CD4-positive, alpha-beta T cell treated with Interleukin-15 for 4 hours (primary cell): Measurements from ENCODE around the gene SLC24A5.

Source experiments
- DNase-seq: peaks from one replicate; pipeline ENCODE4 v3.0.0-alpha.2; 2020; ENCODE audit warnings: low spot score

Gene SLC24A5

GRCh38 chr15:48190932-48191573 lies 70.3 kb downstream of the SLC24A5 start:
- peak; percentile 6 for DNase-seq

- no peak for DNase-seq
Measured at GRCh38 chr15:48191574-48192225, 70.9 kb downstream of the SLC24A5 start, which contains the start of gene CTXN2. CTXN2 (plus strand) TSS chr15:48191665; CDS start chr15:48201301, 9,636 bp downstream.
